ENCODE measurements around the gene MAP4. TPM values are rescaled to one million over a fixed set of nuclear protein-coding genes. Genes with fewer than 3 reads are reported as not detected.

Gene MAP4
- total and polyA plus RNA-seq, 2 donors (not counting 1 experiment from before 2014, with no cell fraction given) = 152 to 243 TPM

DNA sequence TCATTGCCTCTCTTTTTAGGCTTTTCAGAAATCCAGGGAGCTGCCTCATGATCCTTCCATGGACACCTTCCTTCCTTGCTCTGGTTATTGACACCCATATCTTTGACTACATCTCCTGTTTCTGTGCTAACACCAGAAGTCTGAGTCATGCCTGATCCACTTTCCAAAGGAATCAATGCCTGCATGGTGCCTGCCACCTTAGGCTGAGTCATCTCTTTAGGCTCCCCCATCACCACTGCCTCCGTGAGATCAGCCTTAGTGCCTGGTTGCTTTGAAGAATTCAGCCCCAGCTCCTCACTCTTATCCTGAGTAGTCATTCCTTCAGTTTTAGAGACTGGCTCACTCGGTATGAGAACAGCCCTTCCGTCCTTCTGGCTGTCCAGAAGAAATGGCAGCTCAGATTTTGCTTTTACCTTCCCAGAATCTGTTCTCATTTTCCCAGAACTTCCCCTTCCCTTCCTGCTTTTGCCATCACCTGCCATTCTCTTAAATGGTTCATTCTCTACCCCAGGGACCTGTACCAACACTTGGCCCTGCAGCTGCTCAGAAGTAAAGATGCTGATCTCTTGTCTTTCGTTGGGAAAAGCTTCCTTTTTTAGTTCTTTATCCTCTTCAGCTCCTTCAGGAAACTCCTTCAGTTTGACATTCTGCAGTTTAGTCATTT, 105.3 kb downstream of the MAP4 start:
- H4K20me1 ChIP-seq (ENCODE audit: control insufficient read depth, extremely low read depth, insufficient read depth, low read length) = no peaks in the 10 kb centered on the region
- no peak overlapping the region for H3K9ac ChIP-seq (ENCODE audit: insufficient read depth, low read length)
- H3K36me3 ChIP-seq (ENCODE audit: control insufficient read depth, insufficient read depth, low read length) = peaks cover 4% of the 10 kb centered on the region
- H3K27me3 ChIP-seq (ENCODE audit: control insufficient read depth, insufficient read depth, low read length) = no peaks in the 10 kb centered on the region
- peak overlapping the region; percentile 42 for H3K4me2 ChIP-seq (ENCODE audit: extremely low read depth, insufficient read depth, low read length)
- H3K79me2 ChIP-seq (ENCODE audit: control insufficient read depth, insufficient read depth, low read length) = no peaks in the 10 kb centered on the region
- peaks cover 14% of the 10 kb centered on the region for H3K4me1 ChIP-seq (ENCODE audit: control insufficient read depth, extremely low read depth, insufficient read depth, low read length)
- no peak overlapping the region for H3K27ac ChIP-seq (ENCODE audit: insufficient read depth, low read length)
- no peak overlapping the region for H3K4me3 ChIP-seq (replicated peaks in 1 of 4; ENCODE audit: control extremely low read depth in 1 of 4, insufficient read depth in 1 of 4, low read depth in 3 of 4, low read length in 4 of 4)
- peak; percentile 69 to 94 for DNase-seq (ENCODE audit: low read depth in 2 of 2)
- no peak overlapping the region for H2AFZ ChIP-seq (ENCODE audit: low read length)
- TF ChIP-seq EZH2 (IDR thresholded peaks at IDR 0.05; ENCODE audit: low read length, missing control alignments) = no peak
- TF ChIP-seq, protein P1, sequence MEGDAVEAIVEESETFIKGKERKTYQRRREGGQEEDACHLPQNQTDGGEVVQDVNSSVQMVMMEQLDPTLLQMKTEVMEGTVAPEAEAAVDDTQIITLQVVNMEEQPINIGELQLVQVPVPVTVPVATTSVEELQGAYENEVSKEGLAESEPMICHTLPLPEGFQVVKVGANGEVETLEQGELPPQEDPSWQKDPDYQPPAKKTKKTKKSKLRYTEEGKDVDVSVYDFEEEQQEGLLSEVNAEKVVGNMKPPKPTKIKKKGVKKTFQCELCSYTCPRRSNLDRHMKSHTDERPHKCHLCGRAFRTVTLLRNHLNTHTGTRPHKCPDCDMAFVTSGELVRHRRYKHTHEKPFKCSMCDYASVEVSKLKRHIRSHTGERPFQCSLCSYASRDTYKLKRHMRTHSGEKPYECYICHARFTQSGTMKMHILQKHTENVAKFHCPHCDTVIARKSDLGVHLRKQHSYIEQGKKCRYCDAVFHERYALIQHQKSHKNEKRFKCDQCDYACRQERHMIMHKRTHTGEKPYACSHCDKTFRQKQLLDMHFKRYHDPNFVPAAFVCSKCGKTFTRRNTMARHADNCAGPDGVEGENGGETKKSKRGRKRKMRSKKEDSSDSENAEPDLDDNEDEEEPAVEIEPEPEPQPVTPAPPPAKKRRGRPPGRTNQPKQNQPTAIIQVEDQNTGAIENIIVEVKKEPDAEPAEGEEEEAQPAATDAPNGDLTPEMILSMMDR (conservative IDR thresholded peaks at IDR 0.05 in 1 of 2, IDR thresholded peaks at IDR 0.05 in 1 of 2; ENCODE audit: low read depth in 1 of 2, low read length in 2 of 2) = no peak
- H3K9me3 ChIP-seq (ENCODE audit: control insufficient read depth, insufficient read depth, low read depth, low read length) = no peaks in the 10 kb centered on the region

DNA sequence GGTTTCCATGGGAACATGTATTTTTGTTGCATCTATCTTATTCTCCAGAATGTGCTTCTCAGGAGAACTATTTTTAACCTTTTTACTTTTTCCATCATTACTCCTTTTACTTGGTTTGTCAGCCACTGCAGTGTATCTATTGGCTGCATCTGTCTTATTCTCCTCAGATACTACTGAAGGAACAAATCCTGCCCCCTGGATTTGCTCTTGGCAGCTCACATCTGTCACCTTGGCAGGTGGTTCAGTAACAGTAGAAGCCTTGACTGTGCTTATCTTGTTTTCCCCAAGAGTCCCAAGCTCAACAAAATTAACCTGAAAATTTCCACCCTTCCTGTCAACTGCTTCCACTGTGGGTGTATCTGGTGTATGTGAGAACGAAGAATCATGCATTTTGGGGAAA, 106.0 kb downstream of the MAP4 start:
- no peaks in the 10 kb centered on the region for H3K9me3 ChIP-seq (ENCODE audit: control insufficient read depth, insufficient read depth, low read depth, low read length)
- no peak overlapping the region for H3K9ac ChIP-seq (ENCODE audit: insufficient read depth, low read length)
- H3K79me2 ChIP-seq (ENCODE audit: control insufficient read depth, insufficient read depth, low read length) = no peaks in the 10 kb centered on the region
- no peak overlapping the region for H3K4me2 ChIP-seq (ENCODE audit: extremely low read depth, insufficient read depth, low read length)
- no peak for DNase-seq (ENCODE audit: low read depth in 2 of 2)
- H3K36me3 ChIP-seq (ENCODE audit: control insufficient read depth, insufficient read depth, low read length) = peaks cover 2% of the 10 kb centered on the region
- no peak overlapping the region for H2AFZ ChIP-seq (ENCODE audit: low read length)
- no peak for TF ChIP-seq EZH2 (IDR thresholded peaks at IDR 0.05; ENCODE audit: low read length, missing control alignments)
- TF ChIP-seq, protein P1 (conservative IDR thresholded peaks at IDR 0.05 in 1 of 2, IDR thresholded peaks at IDR 0.05 in 1 of 2; ENCODE audit: low read depth in 1 of 2, low read length in 2 of 2) = no peak
- H3K27ac ChIP-seq (ENCODE audit: insufficient read depth, low read length) = no peak overlapping the region
- no peaks in the 10 kb centered on the region for H3K27me3 ChIP-seq (ENCODE audit: control insufficient read depth, insufficient read depth, low read length)
- peaks cover 14% of the 10 kb centered on the region for H3K4me1 ChIP-seq (ENCODE audit: control insufficient read depth, extremely low read depth, insufficient read depth, low read length)
- no peaks in the 10 kb centered on the region for H4K20me1 ChIP-seq (ENCODE audit: control insufficient read depth, extremely low read depth, insufficient read depth, low read length)
- no peak overlapping the region for H3K4me3 ChIP-seq (replicated peaks in 1 of 4; ENCODE audit: control extremely low read depth in 1 of 4, insufficient read depth in 1 of 4, low read depth in 3 of 4, low read length in 4 of 4)

DNA sequence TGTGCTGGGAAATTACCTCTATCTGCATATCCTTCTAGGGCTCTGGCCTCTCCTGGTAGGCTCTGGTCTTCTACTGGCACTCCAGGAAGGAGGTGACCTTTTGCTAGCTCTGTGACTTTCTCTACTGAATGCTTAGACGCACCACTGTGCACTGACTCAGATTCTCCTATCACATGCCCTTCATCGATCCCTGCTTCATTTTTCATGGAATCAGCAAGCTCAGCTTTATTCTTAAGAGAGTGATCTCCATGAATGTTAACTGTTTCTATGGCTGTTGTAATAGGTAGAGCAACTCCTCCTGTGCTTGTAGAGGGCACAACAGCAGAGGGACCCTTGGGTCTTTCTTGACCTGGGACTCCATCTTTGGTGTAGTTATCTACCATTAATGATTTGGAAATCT, 106.6 kb downstream of the MAP4 start:
- Histone ChIP-seq H3K27ac (ENCODE audit: insufficient read depth, low read length) (no peak overlapping the region), H3K4me2 (ENCODE audit: extremely low read depth, insufficient read depth, low read length) (no peak overlapping the region), H2AFZ (ENCODE audit: low read length) (no peak overlapping the region), H3K36me3 (ENCODE audit: control insufficient read depth, insufficient read depth, low read length) (no peaks in the 10 kb centered on the region), H3K9me3 (ENCODE audit: control insufficient read depth, insufficient read depth, low read depth, low read length) (no peaks in the 10 kb centered on the region), H4K20me1 (ENCODE audit: control insufficient read depth, extremely low read depth, insufficient read depth, low read length) (no peaks in the 10 kb centered on the region), H3K4me3 (replicated peaks in 1 of 4; ENCODE audit: control extremely low read depth in 1 of 4, insufficient read depth in 1 of 4, low read depth in 3 of 4, low read length in 4 of 4) (no peak overlapping the region), H3K79me2 (ENCODE audit: control insufficient read depth, insufficient read depth, low read length) (no peaks in the 10 kb centered on the region), H3K9ac (ENCODE audit: insufficient read depth, low read length) (no peak overlapping the region), H3K27me3 (ENCODE audit: control insufficient read depth, insufficient read depth, low read length) (no peaks in the 10 kb centered on the region), H3K4me1 (ENCODE audit: control insufficient read depth, extremely low read depth, insufficient read depth, low read length) (peaks cover 14% of the 10 kb centered on the region)
- DNase-seq (ENCODE audit: low read depth in 2 of 2) = no peak
- TF ChIP-seq, protein P1 (conservative IDR thresholded peaks at IDR 0.05 in 1 of 2, IDR thresholded peaks at IDR 0.05 in 1 of 2; ENCODE audit: low read depth in 1 of 2, low read length in 2 of 2) = no peak
- TF ChIP-seq EZH2 (IDR thresholded peaks at IDR 0.05; ENCODE audit: low read length, missing control alignments) = no peak

All from fibroblast of lung (primary cell).